ENCODE measurements around the gene FRAS1.
"Not testable (repeated sequence)": the region's sequence is repeated elsewhere in the genome, so short reads cannot be mapped to it uniquely, and the experiment has no call there.

The FRAS1 gene, protein sequence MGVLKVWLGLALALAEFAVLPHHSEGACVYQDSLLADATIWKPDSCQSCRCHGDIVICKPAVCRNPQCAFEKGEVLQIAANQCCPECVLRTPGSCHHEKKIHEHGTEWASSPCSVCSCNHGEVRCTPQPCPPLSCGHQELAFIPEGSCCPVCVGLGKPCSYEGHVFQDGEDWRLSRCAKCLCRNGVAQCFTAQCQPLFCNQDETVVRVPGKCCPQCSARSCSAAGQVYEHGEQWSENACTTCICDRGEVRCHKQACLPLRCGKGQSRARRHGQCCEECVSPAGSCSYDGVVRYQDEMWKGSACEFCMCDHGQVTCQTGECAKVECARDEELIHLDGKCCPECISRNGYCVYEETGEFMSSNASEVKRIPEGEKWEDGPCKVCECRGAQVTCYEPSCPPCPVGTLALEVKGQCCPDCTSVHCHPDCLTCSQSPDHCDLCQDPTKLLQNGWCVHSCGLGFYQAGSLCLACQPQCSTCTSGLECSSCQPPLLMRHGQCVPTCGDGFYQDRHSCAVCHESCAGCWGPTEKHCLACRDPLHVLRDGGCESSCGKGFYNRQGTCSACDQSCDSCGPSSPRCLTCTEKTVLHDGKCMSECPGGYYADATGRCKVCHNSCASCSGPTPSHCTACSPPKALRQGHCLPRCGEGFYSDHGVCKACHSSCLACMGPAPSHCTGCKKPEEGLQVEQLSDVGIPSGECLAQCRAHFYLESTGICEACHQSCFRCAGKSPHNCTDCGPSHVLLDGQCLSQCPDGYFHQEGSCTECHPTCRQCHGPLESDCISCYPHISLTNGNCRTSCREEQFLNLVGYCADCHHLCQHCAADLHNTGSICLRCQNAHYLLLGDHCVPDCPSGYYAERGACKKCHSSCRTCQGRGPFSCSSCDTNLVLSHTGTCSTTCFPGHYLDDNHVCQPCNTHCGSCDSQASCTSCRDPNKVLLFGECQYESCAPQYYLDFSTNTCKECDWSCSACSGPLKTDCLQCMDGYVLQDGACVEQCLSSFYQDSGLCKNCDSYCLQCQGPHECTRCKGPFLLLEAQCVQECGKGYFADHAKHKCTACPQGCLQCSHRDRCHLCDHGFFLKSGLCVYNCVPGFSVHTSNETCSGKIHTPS (N-terminal part only)

DNA sequence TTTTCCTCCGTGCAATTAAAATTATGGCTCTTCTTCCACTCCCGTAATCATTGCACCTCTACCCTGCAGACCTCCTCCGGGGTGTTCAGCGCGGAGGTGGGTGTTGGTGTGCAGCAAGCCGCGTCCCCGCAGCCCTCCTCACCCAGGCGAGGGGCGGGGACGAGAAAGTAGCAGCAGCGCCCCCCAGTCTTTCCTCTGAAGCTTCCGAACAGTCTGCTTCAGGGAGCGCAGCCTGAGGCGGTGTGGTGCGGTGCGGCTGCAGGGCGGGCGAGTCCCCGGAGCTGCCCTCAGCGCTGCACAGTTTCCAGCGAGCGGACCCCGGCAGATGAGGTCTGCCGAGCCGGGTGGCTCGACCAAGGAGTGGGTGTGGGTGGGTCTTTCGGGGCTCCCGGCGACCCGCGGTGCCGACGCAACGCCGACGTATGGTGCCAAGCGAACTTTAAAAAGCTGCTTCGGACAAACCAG lies at the start of gene FRAS1:
Gene FRAS1 (plus strand): TSS at position 189 of the 465 bp plus-strand sequence. CDS start 687 bp downstream, outside the sequence.
- peak within 1 kb of the TSS; percentile 92 for H3K4me3 ChIP-seq (ENCODE audit: low read depth, low read length)

- H3K4me3 ChIP-seq (ENCODE audit: low read depth, low read length) = not testable (repeated sequence)
These were observed 46.1 kb upstream of the FRAS1 start for GRCh38 chr4:78011003-78011402.

- H3K4me3 ChIP-seq (ENCODE audit: low read depth, low read length) = no peak overlapping the region
These were observed 41.9 kb upstream of the FRAS1 start for GRCh38 chr4:78014889-78015886.

- no peak overlapping the region for H3K4me3 ChIP-seq (ENCODE audit: low read depth, low read length)
These were observed 38.7 kb upstream of the FRAS1 start for GRCh38 chr4:78018271-78019049.

DNA sequence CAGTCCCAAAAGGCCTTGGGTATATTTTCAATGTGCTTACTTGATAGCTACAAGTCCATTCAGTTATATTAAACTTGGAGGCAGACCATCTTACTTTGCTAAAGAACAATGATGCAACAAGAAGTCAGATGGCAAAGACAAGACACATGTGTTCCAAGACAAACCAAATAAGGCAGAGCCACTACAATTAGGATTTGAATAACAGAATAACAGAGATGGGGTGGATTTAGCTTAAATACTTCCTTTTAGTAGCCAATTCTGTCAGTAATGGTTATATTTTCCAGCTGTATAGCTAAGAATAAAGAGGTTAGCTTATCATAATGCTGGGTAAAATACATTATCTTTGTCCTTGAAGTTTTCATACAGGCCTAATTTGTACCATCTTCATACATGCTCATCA lies 37.7 kb upstream of the FRAS1 start:
- no peak overlapping the region for H3K4me3 ChIP-seq (ENCODE audit: low read depth, low read length)

DNA sequence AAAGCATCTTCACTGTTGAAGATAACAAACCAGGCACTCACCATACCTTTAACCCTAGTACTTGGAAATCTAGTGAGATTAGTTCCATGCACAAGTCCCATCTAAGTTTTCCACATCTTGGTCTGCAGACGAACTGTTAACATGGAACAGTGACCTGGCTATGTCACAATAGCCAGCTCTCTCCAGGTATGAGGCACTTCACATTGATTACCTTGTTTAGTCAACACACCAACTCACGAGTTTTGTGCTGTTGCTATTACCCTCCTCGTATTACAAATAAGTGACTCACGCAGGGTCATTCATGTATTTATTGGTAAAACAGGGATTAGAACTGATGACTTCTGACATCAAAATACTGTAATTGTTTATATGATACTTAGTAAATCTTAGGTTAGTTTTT lies 36.4 kb upstream of the FRAS1 start:
- no peak overlapping the region for H3K4me3 ChIP-seq (ENCODE audit: low read depth, low read length)

DNA sequence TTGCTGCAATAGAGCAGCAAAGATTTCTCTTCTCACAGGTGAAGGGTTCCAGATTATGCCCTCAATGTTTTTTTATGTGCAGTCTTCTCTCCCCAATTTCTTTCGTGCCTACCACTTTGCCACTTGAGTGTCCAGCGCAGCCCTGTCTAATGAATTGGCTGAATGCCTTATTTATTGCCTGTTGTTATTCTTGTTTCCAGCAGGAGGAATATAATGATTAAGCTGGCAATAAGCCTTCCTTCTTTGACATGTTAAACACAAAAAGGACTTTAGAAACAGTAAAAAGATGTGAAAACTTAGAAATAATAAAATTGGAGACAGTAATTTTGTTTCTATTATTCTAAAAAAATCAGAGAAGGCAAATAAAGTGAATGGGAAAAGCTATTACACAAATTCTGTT lies 34.6 kb upstream of the FRAS1 start:
- no peak overlapping the region for H3K4me3 ChIP-seq (ENCODE audit: low read depth, low read length)

DNA sequence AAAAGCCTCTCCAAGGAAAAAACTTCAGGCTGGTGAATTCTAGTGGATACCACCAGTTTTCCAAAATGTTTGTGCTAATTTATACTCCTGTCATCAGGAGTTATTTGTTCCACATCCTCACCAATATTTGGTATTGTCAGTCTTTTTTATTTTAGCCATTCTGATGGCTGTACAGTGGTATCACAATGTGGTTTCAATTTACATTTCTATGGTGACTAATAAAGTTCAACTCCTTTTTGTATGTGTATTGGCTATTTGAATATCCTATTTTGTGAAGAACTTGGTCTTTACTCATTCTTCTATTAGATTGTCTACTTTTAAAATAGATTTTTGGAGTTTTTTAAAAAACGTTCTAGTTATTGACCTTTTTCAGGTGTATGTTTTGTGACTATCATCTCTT lies 33.0 kb upstream of the FRAS1 start:
- no peak overlapping the region for H3K4me3 ChIP-seq (ENCODE audit: low read depth, low read length)

DNA sequence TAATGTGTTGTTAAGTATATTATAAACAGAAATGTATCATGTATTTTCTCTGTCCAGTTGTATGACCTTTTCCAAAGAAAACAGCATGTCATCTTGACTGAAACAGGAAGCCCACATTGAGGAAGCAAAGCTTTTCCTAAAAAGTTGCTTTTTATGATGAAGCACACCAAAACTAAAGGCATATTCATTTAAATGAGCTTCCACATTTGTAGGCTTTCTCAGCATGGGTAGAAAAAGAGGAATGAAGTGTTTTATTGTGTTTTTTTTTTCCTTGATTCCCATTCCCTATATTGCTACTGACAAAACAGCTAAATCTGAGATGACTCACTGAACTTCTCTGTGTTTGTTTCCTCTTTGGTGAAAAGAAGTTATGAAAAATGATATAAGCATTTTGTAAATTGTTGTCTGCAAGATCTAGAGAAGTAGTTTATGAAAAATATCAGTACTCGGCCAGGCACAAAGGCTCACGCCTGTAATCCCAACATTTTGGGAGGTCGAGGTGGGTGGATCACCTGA lies 32.5 kb upstream of the FRAS1 start:
- no peak overlapping the region for H3K4me3 ChIP-seq (ENCODE audit: low read depth, low read length)

GRCh38 chr4:78031417-78031950 lies 25.6 kb upstream of the FRAS1 start:
- H3K4me3 ChIP-seq (ENCODE audit: low read depth, low read length) = no peak overlapping the region

GRCh38 chr4:78032446-78032845 lies 24.7 kb upstream of the FRAS1 start:
- H3K4me3 ChIP-seq (ENCODE audit: low read depth, low read length) = no peak overlapping the region

DNA sequence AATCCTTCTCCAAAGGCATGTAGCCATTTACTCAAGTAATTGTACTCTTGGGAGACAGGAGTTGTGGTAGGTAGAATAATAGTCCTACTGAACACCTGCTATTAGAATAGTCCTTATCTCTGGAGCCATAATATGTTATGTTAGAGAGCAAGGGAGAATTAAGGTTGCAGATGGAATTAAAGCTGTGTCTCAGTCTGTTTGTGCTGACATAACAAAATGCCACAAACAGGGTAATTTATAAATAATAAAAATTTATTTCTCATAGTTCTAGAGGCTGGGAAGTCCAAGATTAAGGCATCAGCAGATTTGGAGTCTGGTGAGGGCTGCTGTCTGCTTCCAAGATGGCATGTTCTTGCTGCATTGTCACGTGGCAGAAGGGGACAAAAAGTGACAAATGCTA lies 24.2 kb upstream of the FRAS1 start:
- H3K4me3 ChIP-seq (ENCODE audit: low read depth, low read length) = no peak overlapping the region

GRCh38 chr4:78033861-78034260 lies 23.3 kb upstream of the FRAS1 start:
- no peak overlapping the region for H3K4me3 ChIP-seq (ENCODE audit: low read depth, low read length)

- no peak overlapping the region for H3K4me3 ChIP-seq (ENCODE audit: low read depth, low read length)
These were observed 18.4 kb upstream of the FRAS1 start for GRCh38 chr4:78038704-78039103.

- no peak overlapping the region for H3K4me3 ChIP-seq (ENCODE audit: low read depth, low read length)
These were observed 17.4 kb upstream of the FRAS1 start for GRCh38 chr4:78039678-78040077.

- H3K4me3 ChIP-seq (ENCODE audit: low read depth, low read length) = no peak overlapping the region
These were observed 16.7 kb upstream of the FRAS1 start for GRCh38 chr4:78040431-78040830.

DNA sequence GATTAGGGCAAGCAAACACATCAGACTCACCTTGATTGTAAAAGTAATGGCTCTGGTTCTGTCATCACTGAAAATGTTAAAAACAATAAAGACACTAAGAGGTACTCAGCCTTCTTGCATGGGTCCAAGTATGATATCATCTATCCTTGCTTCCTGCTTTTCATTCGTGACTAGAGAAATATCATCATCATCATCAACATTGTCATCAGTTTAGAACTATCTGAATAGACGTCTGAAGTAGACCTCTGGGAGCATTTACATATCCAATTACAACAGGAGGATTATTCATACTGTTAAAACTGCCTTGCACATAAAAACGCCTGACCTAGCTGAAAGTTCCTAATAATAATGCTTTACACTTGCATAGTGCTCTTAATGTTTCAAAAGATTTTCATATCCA lies 9.8 kb upstream of the FRAS1 start:
- no peak overlapping the region for H3K4me3 ChIP-seq (ENCODE audit: low read depth, low read length)

DNA sequence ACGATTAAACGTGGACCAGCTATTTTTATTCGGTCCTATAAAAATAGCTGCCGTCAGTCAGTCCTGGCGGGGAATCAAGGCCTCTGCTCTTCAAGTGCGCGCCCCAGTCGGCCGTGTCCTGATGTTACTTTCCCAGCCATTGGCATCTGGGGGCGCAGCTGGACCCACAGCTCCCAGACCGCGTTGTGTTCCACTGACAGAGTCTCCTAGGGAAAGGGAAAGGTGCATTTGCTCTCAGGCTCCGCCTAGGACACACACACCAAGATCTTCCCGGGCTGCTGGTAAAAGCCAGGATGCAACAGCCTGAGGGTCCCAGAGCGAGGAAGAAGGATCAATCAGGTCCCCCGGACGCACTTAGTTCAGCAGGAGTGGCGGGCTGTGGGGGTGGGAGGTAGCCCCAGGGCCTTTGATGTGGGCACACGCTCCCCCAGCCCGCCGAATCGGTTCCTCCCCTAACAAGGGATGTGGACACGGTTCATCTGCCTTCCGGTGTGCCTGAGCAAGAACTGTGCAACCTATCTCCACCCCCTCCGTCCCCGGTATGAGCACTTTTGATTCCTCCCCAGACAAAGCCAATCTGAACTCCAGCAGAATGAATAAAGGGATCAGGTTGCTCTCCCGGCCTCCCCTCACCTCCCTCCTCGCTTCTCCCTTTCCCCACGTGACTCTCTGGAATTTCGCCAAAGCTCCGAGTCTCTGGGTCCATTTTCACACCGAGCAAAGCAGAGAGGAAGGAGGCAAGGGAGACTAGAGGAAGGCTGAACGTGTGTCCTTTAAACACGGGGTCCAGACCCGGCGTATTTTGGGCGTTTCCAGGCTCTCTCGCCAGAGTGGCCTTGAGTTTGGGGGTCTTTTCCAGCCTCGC lies 626 bp upstream of the FRAS1 start:
- H3K4me3 ChIP-seq (ENCODE audit: low read depth, low read length) = peak overlapping the region; percentile 92

Measured in iPS-11a (cell line).